Measurements from ENCODE around the gene MLH3. TPM values are rescaled to one million over a fixed set of nuclear protein-coding genes. Genes with fewer than 3 reads are reported as not detected.

Gene MLH3
- total and polyA plus RNA-seq, 2 donors (not counting 3 experiments of a cell fraction or from before 2014, with no cell fraction given), result 4.8 to 16.5 TPM

GRCh38 chr14:74985028-74985310, 66.3 kb downstream of the MLH3 start:
- POLR2A ChIA-PET, result no interaction called here
- Histone ChIP-seq H4K20me1 (replicated peaks; ENCODE audit: control insufficient read depth, extremely low read depth, insufficient read depth, low read length) (no peaks in the 10 kb centered on the region), H3K27me3 (ENCODE audit: control insufficient read depth in 2 of 2, insufficient read depth in 2 of 2, low read length in 2 of 2) (no peaks in the 10 kb centered on the region), H3K79me2 (ENCODE audit: control insufficient read depth, insufficient read depth, low read length) (no peaks in the 10 kb centered on the region), H3K9me1 (replicated peaks; ENCODE audit: control insufficient read depth, extremely low read depth, insufficient read depth, low read length) (no peaks in the 10 kb centered on the region), H3K9ac (replicated peaks; ENCODE audit: extremely low read depth, insufficient read depth, low read length) (no peak overlapping the region), H3K4me1 (ENCODE audit: control insufficient read depth, extremely low read depth, insufficient read depth, low read length) (peaks cover 70% of the 10 kb centered on the region), H3K27ac (ENCODE audit: insufficient read depth, low read depth, low read length) (peak overlapping the region; percentile 66), H3K9me3 (replicated peaks; ENCODE audit: control insufficient read depth, insufficient read depth, low read length) (no peaks in the 10 kb centered on the region), H2AFZ (ENCODE audit: low read depth, low read length) (no peak overlapping the region), H3K4me3 (replicated peaks in 1 of 3; ENCODE audit: insufficient read depth in 1 of 3, low read depth in 1 of 3, low read length in 3 of 3) (no peak overlapping the region), H3K4me2 (ENCODE audit: insufficient read depth, low read length) (no peak overlapping the region), H3K36me3 (ENCODE audit: control insufficient read depth in 2 of 2, extremely low read depth in 1 of 2, insufficient read depth in 2 of 2, low read length in 2 of 2) (no peaks in the 10 kb centered on the region)
- TF ChIP-seq GATA2 (IDR thresholded peaks at IDR 0.05; ENCODE audit: insufficient read depth, insufficient read length, low read depth, low read length) (no peak), POLR2A (IDR thresholded peaks at IDR 0.05; ENCODE audit: low read depth, low read length) (no peak), POLR2AphosphoS5 (IDR thresholded peaks at IDR 0.05; ENCODE audit: insufficient read depth, low read depth, low read length) (no peak), FOS (IDR thresholded peaks at IDR 0.05; ENCODE audit: borderline replicate concordance, insufficient read depth, low read length) (no peak), EZH2 (IDR thresholded peaks at IDR 0.05; ENCODE audit: borderline replicate concordance, low read depth, low read length, severe bottlenecking) (no peak), CTCF (IDR thresholded peaks at IDR 0.05; ENCODE audit: extremely low read depth in 1 of 2, insufficient read depth in 1 of 2, low read depth in 1 of 2, low read length in 2 of 2) (no peak), JUN (IDR thresholded peaks at IDR 0.05; ENCODE audit: borderline replicate concordance, insufficient read depth, insufficient read length, low read depth) (no peak), MAX (IDR thresholded peaks at IDR 0.05; ENCODE audit: insufficient read depth, insufficient read length) (no peak), MYC (IDR thresholded peaks at IDR 0.05; ENCODE audit: low read depth, low read length) (no peak)
- no TSS peak for BruUV-seq (replicated peaks)
- CTCF ChIA-PET, result interaction anchor here (1.0 kb wide), 1 partner anchor 12 kb away, joined by 3 read pairs; no protein-coding TSS in a partner anchor
- intact Hi-C loops (cut with micrococcal nuclease), result loop anchor here (5.0 kb wide), 1 partner anchor 368 kb away; no protein-coding TSS in a partner anchor
- DNase-seq (ENCODE audit: low read depth, low spot score) (no peak), FAIRE-seq (no peak)
- dilution Hi-C loops (cut with MboI; ENCODE audit: extremely low pct_ligation_motif_present, low sequenced_read_pairs), result no loop called here

Measured in endothelial cell of umbilical vein (primary cell).